ENCODE data around the gene MANF.

Gene MANF

DNA sequence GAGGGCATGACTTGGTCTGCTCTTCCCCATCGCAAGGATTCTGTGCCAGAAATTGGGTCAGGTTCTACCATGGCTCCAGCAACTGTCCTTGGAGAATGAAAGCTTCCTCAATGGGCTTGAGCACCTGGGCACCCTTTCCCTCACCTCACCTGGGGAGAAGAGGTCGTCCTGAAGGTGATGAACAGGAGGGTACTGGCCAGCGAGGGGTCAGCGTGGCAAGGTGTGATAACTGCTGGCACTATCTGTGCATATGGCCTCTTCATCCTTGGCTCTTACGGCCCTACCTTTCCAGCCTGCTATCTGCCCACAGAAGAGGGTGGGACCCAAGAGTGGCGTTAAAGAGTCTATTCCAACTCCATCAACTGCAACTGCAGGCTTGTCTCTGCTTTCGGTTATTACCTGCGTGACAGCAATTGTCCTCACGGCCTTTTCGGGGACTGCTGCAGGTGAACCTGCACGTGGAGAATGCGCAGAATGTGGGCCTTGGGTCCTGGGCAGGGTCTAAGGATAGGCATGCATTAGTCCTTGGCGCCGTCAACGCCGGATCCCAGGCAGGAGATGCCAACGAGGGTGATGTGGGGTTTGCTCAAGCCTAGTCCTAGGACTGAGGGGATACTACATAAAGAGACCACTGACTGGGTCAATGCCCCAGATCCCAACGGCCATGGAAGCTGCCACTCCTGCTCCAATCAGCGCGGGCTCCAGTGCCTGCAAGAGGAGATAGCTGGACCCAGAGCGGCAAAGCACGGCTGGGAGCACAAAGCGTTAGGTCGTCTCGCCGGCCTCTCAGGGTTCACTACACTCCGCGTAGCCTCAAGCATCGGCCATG is 5.4 kb downstream of the MANF start:
- no peak for DNase-seq

- DNase-seq, result peak; percentile 88
Measured at GRCh38 chr3:51391075-51391565, 6.0 kb downstream of the MANF start, which contains the start of gene RBM15B. Gene RBM15B, plus strand, starts transcription at chr3:51391285. Its CDS starts 115 bp downstream, at chr3:51391400.

DNA sequence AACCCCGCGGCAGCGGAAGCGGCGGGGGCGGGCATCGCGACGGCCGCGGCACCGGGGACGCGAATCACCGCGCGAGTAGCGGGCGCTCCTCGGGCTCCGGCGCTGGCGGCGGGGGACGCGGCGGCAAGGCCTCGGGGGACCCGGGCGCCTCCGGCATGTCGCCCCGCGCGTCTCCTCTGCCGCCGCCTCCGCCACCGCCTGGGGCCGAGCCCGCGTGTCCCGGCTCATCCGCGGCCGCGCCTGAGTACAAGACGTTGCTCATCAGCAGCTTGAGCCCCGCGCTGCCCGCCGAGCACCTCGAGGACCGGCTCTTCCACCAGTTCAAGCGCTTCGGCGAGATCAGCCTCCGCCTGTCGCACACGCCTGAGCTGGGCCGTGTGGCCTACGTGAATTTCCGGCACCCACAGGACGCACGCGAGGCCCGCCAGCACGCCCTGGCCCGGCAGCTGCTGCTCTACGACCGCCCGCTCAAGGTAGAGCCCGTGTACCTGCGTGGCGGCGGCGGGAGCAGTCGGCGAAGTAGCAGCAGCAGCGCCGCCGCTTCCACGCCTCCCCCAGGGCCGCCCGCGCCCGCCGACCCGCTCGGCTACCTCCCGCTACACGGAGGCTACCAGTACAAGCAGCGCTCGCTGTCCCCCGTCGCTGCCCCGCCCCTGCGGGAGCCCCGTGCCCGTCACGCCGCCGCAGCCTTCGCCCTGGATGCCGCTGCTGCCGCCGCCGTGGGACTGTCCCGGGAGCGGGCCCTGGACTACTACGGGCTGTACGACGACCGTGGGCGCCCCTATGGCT is 6.7 kb downstream of the MANF start:
- no peak for DNase-seq

DNA sequence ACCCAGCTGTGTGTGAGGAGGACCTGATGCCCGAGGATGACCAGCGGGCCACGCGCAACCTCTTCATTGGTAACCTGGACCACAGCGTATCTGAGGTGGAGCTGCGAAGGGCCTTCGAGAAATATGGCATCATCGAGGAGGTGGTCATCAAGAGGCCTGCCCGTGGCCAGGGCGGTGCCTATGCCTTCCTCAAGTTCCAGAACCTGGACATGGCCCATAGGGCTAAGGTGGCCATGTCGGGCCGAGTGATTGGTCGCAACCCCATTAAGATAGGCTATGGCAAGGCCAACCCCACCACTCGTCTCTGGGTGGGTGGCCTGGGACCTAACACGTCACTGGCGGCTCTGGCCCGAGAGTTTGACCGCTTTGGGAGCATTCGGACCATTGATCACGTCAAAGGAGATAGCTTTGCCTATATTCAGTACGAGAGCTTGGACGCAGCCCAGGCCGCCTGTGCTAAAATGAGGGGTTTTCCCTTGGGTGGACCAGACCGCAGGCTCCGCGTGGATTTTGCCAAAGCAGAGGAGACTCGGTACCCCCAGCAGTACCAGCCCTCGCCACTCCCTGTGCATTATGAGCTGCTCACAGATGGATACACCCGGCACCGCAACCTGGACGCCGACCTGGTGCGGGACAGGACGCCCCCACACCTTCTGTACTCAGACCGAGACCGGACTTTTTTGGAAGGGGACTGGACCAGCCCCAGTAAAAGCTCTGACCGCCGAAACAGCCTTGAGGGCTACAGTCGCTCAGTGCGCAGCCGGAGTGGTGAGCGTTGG is 7.5 kb downstream of the MANF start:
- DNase-seq, result no peak

DNA sequence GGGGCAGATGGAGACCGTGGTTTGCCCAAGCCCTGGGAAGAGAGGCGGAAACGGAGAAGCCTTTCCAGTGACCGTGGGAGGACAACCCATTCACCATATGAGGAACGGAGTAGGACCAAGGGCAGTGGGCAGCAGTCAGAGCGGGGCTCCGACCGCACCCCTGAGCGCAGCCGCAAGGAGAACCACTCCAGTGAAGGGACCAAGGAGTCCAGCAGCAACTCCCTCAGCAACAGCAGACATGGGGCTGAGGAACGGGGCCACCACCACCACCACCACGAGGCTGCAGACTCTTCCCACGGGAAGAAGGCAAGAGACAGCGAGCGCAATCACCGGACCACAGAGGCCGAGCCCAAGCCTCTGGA is 8.0 kb downstream of the MANF start:
- no peak for DNase-seq

DNA sequence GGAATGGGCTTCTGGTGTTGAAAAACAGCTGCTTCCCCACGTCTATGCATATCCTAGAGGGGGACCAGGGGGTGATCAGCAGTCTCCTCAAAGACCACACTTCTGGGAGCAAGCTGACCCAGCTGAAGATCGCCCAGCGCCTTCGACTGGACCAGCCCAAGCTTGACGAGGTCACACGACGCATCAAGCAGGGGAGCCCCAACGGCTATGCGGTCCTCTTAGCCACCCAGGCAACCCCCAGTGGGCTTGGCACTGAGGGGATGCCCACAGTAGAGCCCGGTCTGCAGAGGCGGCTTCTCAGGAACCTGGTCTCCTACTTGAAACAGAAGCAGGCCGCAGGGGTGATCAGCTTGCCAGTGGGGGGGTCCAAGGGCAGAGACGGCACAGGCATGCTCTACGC is 8.5 kb downstream of the MANF start:
- no peak for DNase-seq

GRCh38 chr3:51394541-51394940 is 9.4 kb downstream of the MANF start:
- DNase-seq, result no peak

- DNase-seq, result no peak
Measured at GRCh38 chr3:51395493-51396213, 10.6 kb downstream of the MANF start.

GRCh38 chr3:51396401-51396800 is 11.3 kb downstream of the MANF start:
- no peak for DNase-seq

- no peak for DNase-seq
Measured at GRCh38 chr3:51397392-51397791, 12.3 kb downstream of the MANF start.

DNA sequence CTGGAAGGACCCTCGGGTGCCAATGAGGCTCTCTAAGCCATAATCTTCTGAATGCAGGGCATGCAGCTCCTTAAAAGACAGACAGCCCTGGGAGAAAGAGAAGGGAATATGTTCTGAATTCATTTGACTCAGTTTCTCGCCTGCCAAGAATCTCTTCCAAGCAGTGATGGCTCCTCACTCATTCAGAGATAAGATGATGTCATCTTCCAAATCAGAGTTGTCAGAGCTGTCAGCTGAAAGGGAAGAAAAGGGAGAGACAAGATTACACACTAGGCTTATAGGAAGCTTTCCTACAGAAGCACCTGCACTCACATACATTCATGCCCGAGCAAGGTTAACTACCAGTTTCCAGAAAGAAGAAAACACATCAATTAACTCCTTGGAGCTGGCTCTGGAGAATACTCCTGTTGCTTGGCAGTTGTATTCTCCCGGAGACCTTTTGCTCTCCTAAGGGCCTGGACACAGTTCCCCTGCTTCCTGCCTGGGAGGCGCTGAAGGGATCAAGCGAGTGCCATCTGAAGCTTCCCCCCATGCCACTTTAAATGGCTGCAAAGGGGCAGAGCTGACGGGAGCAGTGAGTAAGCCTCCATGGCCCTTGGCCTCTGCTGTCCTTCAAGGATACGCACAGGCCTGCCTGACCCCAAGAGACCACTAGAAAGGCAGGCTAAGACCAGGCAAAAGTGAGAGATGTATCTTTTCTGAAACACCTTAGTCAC is 13.7 kb downstream of the MANF start:
- no peak for DNase-seq

DNA sequence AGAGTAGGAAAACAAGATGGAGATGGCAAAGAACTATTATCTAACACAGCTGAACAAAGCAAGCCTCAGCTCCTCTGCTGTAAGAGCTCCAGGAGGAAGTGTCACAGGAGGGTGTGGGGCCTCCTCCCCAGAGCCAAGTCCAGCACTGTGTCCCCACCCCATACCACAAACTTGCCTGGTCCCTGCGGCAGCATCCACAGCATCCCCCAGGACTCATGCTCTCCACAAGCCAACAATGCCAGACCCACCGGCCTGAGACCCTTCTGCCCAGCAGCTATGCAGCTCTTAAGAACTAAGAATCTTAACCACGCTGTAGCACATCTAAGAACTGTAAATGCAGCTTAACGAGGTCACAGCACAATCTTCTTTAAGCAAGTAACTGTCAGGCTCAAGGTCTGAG is 15.1 kb downstream of the MANF start:
- no peak for DNase-seq

- DNase-seq, result no peak
Measured at GRCh38 chr3:51401735-51402134, 16.6 kb downstream of the MANF start.

- no peak for DNase-seq
Measured at GRCh38 chr3:51403675-51404074, 18.6 kb downstream of the MANF start.

GRCh38 chr3:51408021-51408420 is 22.9 kb downstream of the MANF start:
- no peak for DNase-seq

- DNase-seq, result no peak
Measured at GRCh38 chr3:51408813-51409212, 23.7 kb downstream of the MANF start.

- no peak for DNase-seq
Measured at GRCh38 chr3:51422211-51422610, 37.1 kb downstream of the MANF start.

GRCh38 chr3:51426921-51427320 is 41.8 kb downstream of the MANF start:
- DNase-seq, result no peak

GRCh38 chr3:51429138-51429537 is 44.0 kb downstream of the MANF start:
- DNase-seq, result no peak

DNA sequence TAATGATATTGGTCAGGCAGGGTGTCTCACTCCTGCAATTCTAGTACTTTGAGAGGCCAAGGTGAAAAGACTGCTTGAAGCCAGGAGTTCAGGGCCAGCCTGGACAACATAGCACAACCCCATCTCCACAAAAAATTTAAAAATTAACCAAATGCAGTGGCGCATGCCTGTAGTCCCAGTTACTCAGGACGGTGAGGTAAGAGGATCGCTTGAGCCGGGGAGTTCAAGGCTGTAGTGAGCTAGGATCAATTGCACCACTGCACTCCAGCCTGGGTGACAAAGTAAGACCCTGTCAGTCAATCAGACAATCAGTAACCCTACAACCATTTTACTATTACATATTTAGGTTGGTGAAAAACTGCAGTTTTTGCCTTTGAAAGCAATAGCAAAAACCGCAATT is 49.0 kb downstream of the MANF start:
- no peak for DNase-seq

GRCh38 chr3:51434746-51435327 is 49.7 kb downstream of the MANF start:
- DNase-seq, result peak; percentile 23
